Liver (tissue), 9 donors: ENCODE data around the gene GK. TPM values are rescaled to one million over a fixed set of nuclear protein-coding genes. Genes with fewer than 3 reads are reported as not detected.

Experiments used
- DNase-seq: peaks from one replicate; pipeline ENCODE4 v3.0.0-alpha.2; 2017; ENCODE audit warnings: low spot score
- H3K27ac ChIP-seq, 2 donors: one replicate each; pipeline ENCODE4 v1.7.0; 2013; ENCODE audit warnings: inconsistent platforms in 2 of 2, low read length in 2 of 2, control low read depth in 1 of 2, low read depth in 1 of 2, mild to moderate bottlenecking in 1 of 2
- H3K27me3 ChIP-seq, 4 donors: one replicate each; pipeline versions ENCODE4 v1.6.1 to v1.7.0; 2013; ENCODE audit warnings: low read length in 3 of 4, inconsistent platforms in 1 of 4, mild to moderate bottlenecking in 1 of 4, moderate library complexity in 1 of 4; ENCODE audit not compliant: control insufficient read depth in 4 of 4, insufficient read depth in 4 of 4
- H3K36me3 ChIP-seq, 4 donors: one replicate each; pipeline versions ENCODE4 v1.6.1 to v1.7.0; 2013; ENCODE audit warnings: low read length in 3 of 4, mild to moderate bottlenecking in 3 of 4, low read depth in 1 of 4, moderate library complexity in 1 of 4; ENCODE audit not compliant: control insufficient read depth in 4 of 4, insufficient read depth in 3 of 4
- H3K4me1 ChIP-seq, 4 donors: one replicate each; pipeline versions ENCODE4 v1.6.1 to v1.7.0; 2013; ENCODE audit warnings: low read length in 3 of 4, mild to moderate bottlenecking in 3 of 4, moderate library complexity in 1 of 4; ENCODE audit not compliant: control insufficient read depth in 4 of 4, insufficient read depth in 4 of 4
- H3K4me3 ChIP-seq, 3 donors: one replicate each; pipeline versions ENCODE4 v1.6.1 to v1.7.0; 2013; ENCODE audit warnings: low read length in 3 of 3, control low read depth in 1 of 3, low read depth in 1 of 3, mild to moderate bottlenecking in 1 of 3
- H3K9ac ChIP-seq, 2 donors: one replicate each; pipeline ENCODE4 v1.7.0; 2013; ENCODE audit warnings: low read length in 2 of 2, mild to moderate bottlenecking in 2 of 2, moderate library complexity in 2 of 2, control low read depth in 1 of 2, low read depth in 1 of 2
- H3K9me3 ChIP-seq, 4 donors: one replicate each; pipeline versions ENCODE4 v1.6.1 to v1.7.0; 2013; ENCODE audit warnings: low read length in 3 of 4; ENCODE audit not compliant: control insufficient read depth in 4 of 4
- ATF3 ChIP-seq: IDR thresholded peaks from 2 replicates; pipeline ENCODE4 v1.6.1; 2016; ENCODE audit warnings: antibody characterized with exemption
- CTCF ChIP-seq: fragments of 150-350 bp; IDR thresholded peaks from 2 replicates; pipeline ENCODE4 v1.5.1; 2017; ENCODE audit warnings: improper control_type of control experiment, low read depth, low read length; ENCODE audit not compliant: missing input control
- EGR1 ChIP-seq, 2 donors: IDR thresholded peaks; 2 replicates each; pipeline ENCODE4 v1.6.1; 2016 to 2018; ENCODE audit warnings: antibody characterized with exemption in 2 of 2, low read depth in 2 of 2
- FOXA1 ChIP-seq: IDR thresholded peaks from 2 replicates; pipeline ENCODE4 v1.6.1; 2016; ENCODE audit warnings: antibody characterized with exemption
- FOXA2 ChIP-seq: IDR thresholded peaks from 2 replicates; pipeline ENCODE4 v1.6.1; 2016; ENCODE audit warnings: antibody characterized with exemption
- GABPA ChIP-seq, 2 donors: IDR thresholded peaks in 1 of 2; conservative IDR thresholded peaks in 1 of 2; 2 replicates each; pipeline ENCODE4 v1.6.1; 2016; ENCODE audit warnings: antibody characterized with exemption in 2 of 2, mild to moderate bottlenecking in 1 of 2, moderate library complexity in 1 of 2
- HNF4A ChIP-seq, 2 donors: conservative IDR thresholded peaks; 2 replicates each; pipeline ENCODE4 v1.6.1; 2016; ENCODE audit warnings: antibody characterized with exemption in 2 of 2, mild to moderate bottlenecking in 2 of 2
- HNF4G ChIP-seq: IDR thresholded peaks from 2 replicates; pipeline ENCODE4 v1.6.1; 2016; ENCODE audit warnings: antibody characterized with exemption
- JUND ChIP-seq, 2 donors: IDR thresholded peaks; 2 replicates each; pipeline ENCODE4 v1.6.1; 2016; ENCODE audit warnings: antibody characterized with exemption in 2 of 2
- MAX ChIP-seq: IDR thresholded peaks from 2 replicates; pipeline ENCODE4 v1.6.1; 2016; ENCODE audit warnings: antibody characterized with exemption
- NR2F2 ChIP-seq: IDR thresholded peaks from 2 replicates; pipeline ENCODE4 v1.6.1; 2016; ENCODE audit warnings: antibody characterized with exemption
- RAD21 ChIP-seq, 2 donors: IDR thresholded peaks; 2 replicates each; pipeline ENCODE4 v1.6.1; 2016; ENCODE audit warnings: antibody characterized with exemption in 2 of 2, mild to moderate bottlenecking in 2 of 2
- REST ChIP-seq: IDR thresholded peaks from 2 replicates; pipeline ENCODE4 v1.6.1; 2016; ENCODE audit warnings: antibody characterized with exemption, mild to moderate bottlenecking
- RXRA ChIP-seq, 2 donors: IDR thresholded peaks; 2 replicates each; pipeline ENCODE4 v1.6.1; 2017 to 2018; ENCODE audit warnings: antibody characterized with exemption in 2 of 2, mild to moderate bottlenecking in 1 of 2
- SP1 ChIP-seq: IDR thresholded peaks from 2 replicates; pipeline ENCODE4 v1.6.1; 2018; ENCODE audit warnings: antibody characterized with exemption, mild to moderate bottlenecking
- TAF1 ChIP-seq: conservative IDR thresholded peaks from 2 replicates; pipeline ENCODE4 v1.6.1; 2016; ENCODE audit warnings: antibody characterized with exemption, mild to moderate bottlenecking
- YY1 ChIP-seq: IDR thresholded peaks from 2 replicates; pipeline ENCODE4 v1.6.1; 2016; ENCODE audit warnings: antibody characterized with exemption, mild to moderate bottlenecking
- ZBTB33 ChIP-seq: IDR thresholded peaks from 2 replicates; pipeline ENCODE4 v1.6.1; 2016; ENCODE audit warnings: antibody characterized with exemption
- WGBS: extraction: QIAGEN DNeasy Blood & Tissue Kit; methylation state at CpG from one replicate; pipeline ENCODE4 v1.1.7; 2013; 5-methylcytosine and 5-hydroxymethylcytosine counted together
- polyA plus RNA-seq, 2 donors: library from polyadenylated mRNA; stranded (reverse) in 1 of 2; unstranded in 1 of 2; fragments of 200-250 nt in 1 of 2; fragments of >200 nt in 1 of 2; fragmentation: Nextera tagmentation in 1 of 2; extraction: Ambion mirVana in 1 of 2; gene quantifications; one replicate each; pipeline versions ENCODE4 v1.2.1 to v1.2.3, GENCODE V29; 2013 to 2015
- total RNA-seq, 2 donors: library from RNA; depleted of rRNA; stranded (reverse); fragments of >200 nt; gene quantifications; one replicate each; pipeline ENCODE4 v1.2.3, GENCODE V29; 2014
- donor health status: healthy.
- donor health status: healthy.
- donor health status: healthy.
- donor health status: healthy.
- donor health status: healthy.

Gene GK
- total and polyA plus RNA-seq, 4 donors = 27.9 to 145 (median 44.0) TPM

- Histone ChIP-seq H3K27ac (peak overlapping the region; percentile 60 to 77), H3K9me3 (no peaks in the 10 kb centered on the region), H3K4me3 (no peak overlapping the region), H3K27me3 (no peaks in the 10 kb centered on the region), H3K4me1 (peaks cover 0 to 11% (median 5%) of the 10 kb centered on the region in 4 donors), H3K36me3 (peaks cover 0 to 3% (median 2%) of the 10 kb centered on the region in 4 donors), H3K9ac (no peak overlapping the region)
- 32% methylated on average over 6 of the region's 6 CpGs for WGBS
- peak; percentile 62 to 71 for TF ChIP-seq HNF4A (conservative IDR thresholded peaks at IDR 0.05)
- TF ChIP-seq SP1 = no peak
- peak in 1 of 2 donors; percentile 36 for TF ChIP-seq RXRA (IDR thresholded peaks at IDR 0.05)
- TF ChIP-seq EGR1 (IDR thresholded peaks at IDR 0.05; ENCODE audit: low read depth in 2 of 2) = no peak
- no peak for TF ChIP-seq ATF3
- DNase-seq = no peak
Observed at GRCh38 chrX:30679369-30679768, 26.1 kb downstream of the GK start.

- Histone ChIP-seq H3K9ac (no peak overlapping the region), H3K9me3 (no peaks in the 10 kb centered on the region), H3K4me1 (peaks cover 0 to 11% (median 5%) of the 10 kb centered on the region in 4 donors), H3K27me3 (no peaks in the 10 kb centered on the region), H3K36me3 (peaks cover 0 to 3% (median 1%) of the 10 kb centered on the region in 4 donors), H3K4me3 (no peak overlapping the region), H3K27ac (peak overlapping the region; percentile 60 to 77)
- TF ChIP-seq RAD21 (IDR thresholded peaks at IDR 0.05) = no peak
- no peak for TF ChIP-seq CTCF
- TF ChIP-seq HNF4G = peak; percentile 76
- TF ChIP-seq HNF4A (conservative IDR thresholded peaks at IDR 0.05) = peak; percentile 95 to 97
- peak; percentile 46 for TF ChIP-seq YY1
- TF ChIP-seq JUND (IDR thresholded peaks at IDR 0.05) = peak in 1 of 2 donors; percentile 23
- peak; percentile 55 for TF ChIP-seq ZBTB33
- TF ChIP-seq FOXA1 = no peak
- peak; percentile 77 for TF ChIP-seq SP1
- no peak for TF ChIP-seq ATF3
- no peak for TF ChIP-seq NR2F2
- no peak for TF ChIP-seq TAF1
- TF ChIP-seq RXRA (IDR thresholded peaks at IDR 0.05) = peak; percentile 85 to 86
- peak; percentile 12 for TF ChIP-seq REST
- TF ChIP-seq GABPA (IDR thresholded peaks at IDR 0.05 in 1 of 2, conservative IDR thresholded peaks at IDR 0.05 in 1 of 2) = peak in 1 of 2 donors; percentile 21
- TF ChIP-seq MAX = peak; percentile 46
- TF ChIP-seq FOXA2 = no peak
- no peak for TF ChIP-seq EGR1 (IDR thresholded peaks at IDR 0.05; ENCODE audit: low read depth in 2 of 2)
- DNase-seq = no peak
- WGBS = 29% methylated on average over 1 of the region's 1 CpG
Observed at GRCh38 chrX:30680618-30681017, 27.4 kb downstream of the GK start.
